Hematopoietic multipotent progenitor cell treated with erythropoietin and hydrocortisone succinate and interleukin-3 and kit ligand, for 6 days (in vitro differentiated cells): Measurements from ENCODE around the gene CAPZA3.
A peak's percentile ranks its signal among the peaks of the same experiment; 100 is the strongest.
"Not testable (repeated sequence)": the region's sequence is repeated elsewhere in the genome, so short reads cannot be mapped to it uniquely, and the experiment has no call there.

Source experiments
- DNase-seq: peaks from one replicate; pipeline ENCODE4 v3.0.0-alpha.2; 2015

Gene CAPZA3, protein sequence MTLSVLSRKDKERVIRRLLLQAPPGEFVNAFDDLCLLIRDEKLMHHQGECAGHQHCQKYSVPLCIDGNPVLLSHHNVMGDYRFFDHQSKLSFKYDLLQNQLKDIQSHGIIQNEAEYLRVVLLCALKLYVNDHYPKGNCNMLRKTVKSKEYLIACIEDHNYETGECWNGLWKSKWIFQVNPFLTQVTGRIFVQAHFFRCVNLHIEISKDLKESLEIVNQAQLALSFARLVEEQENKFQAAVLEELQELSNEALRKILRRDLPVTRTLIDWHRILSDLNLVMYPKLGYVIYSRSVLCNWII

DNA sequence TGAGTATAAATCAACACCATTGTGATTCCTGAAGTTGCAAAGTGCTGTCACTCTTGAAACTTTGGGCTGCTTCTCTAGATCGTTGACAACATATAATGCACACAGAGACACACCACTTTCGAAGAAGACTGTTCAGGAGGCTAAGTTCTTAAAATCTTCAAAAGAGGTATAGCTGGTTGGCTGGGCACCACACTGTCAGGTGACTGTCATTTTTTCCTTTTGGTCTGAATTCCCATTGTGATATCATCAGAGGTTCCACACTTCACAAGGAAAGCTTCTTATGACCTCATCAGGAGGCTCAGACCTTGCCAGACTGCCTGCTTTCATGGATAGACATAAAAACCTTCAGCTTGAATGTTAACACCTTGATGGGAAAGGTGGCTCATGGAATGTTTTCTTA lies at the start of gene CAPZA3, which contains the start of gene PLCZ1:
TSS of gene CAPZA3 (plus strand) at position 301 of the 400 bp plus-strand sequence. CDS start 150 bp downstream, outside the sequence.
TSS of gene PLCZ1 (minus strand) at position 194 of the 400 bp plus-strand sequence. CDS start 641 bp downstream, outside the sequence.
- no peak for DNase-seq

GRCh38 chr12:18689771-18690170 lies 48.1 kb upstream of the CAPZA3 start:
- DNase-seq: no peak

DNA sequence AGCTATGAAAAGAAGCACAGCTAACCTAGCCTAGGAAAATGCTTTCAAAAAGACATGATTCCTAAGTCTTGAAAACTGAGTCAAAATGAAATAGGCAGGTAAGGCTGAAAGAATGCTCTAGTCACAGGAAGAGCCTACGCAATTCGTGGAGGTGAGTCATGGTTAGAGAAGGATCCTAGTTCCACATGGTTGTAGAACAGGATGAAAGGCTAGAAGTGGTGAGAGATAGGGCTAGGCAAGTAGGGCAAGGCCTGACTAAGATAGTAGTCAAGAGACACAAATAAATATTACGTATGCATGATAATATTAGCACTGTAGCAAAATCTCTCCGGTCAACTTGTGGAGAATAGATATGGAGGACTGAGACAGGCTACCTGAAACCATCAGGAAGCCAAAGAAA lies 47.3 kb upstream of the CAPZA3 start:
- DNase-seq: no peak

DNA sequence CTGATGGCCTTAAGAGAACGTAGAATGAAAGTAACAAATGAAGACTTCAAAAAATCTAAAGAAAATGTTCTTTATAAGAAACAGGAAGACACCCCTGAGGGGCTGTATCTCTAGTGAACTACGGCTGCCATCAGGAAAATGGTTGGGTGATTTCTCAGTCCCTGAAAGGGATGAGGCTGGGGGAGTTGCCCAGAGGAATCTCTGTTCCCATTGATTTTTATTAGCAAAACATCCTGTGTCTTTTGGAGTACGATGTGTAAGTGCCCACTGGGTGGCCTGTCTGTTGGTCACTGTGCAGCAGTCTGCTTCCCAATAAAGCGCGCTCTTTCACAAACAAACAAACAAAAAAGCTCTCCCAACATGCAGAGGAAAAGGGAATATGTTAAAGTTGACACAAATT lies 43.9 kb upstream of the CAPZA3 start:
- DNase-seq: not testable (repeated sequence)

DNA sequence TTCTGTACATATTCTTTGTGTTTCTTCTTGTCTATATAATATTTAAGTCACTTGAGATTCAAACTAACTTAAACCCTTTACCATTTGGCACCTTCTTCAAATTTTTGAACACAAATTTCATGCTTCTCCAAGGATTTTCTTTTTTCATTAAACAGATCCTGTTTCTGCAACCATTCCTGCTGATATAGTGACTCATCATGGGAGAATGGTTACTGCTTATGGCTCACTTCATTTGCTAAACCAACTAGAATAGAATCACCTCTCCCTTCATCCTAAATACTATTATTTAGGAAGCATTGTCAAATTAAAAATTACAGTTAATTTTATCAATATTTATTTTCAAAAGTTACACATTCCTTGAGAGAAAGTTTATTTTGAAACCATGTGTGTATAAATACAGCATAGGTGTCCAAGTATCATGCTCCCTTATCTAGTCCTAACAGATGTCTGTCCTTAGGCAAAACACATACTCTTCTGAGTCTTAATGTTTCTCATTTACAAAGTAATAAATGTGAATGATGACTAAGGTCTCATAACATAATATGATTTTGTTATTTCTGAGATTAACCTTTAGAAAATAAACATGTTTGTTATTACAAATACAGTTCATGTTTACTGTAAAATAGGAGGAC lies 40.8 kb upstream of the CAPZA3 start:
- DNase-seq: no peak

- no peak for DNase-seq
Observed at GRCh38 chr12:18700271-18700670, 37.6 kb upstream of the CAPZA3 start.

DNA sequence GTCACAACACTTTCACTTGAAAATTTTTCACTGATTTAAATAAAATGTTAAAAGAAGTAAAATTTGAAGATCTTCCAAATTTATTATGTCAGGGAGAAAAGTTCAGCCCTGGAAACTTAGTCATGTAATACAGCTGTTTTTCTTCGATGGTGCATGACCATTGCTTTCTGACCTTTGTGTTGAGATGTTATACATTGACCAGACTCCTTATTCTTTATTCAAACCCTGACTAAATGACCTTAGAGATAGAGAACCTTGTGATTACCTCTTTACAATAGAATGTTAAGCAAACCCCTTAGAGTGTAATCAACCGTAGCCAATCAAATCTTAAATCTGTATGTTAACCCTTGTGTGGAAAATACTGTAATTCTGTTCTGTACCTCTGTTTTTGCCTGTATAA lies 34.6 kb upstream of the CAPZA3 start:
- no peak for DNase-seq

- DNase-seq: no peak
Observed at GRCh38 chr12:18703911-18704310, 34.0 kb upstream of the CAPZA3 start.

DNA sequence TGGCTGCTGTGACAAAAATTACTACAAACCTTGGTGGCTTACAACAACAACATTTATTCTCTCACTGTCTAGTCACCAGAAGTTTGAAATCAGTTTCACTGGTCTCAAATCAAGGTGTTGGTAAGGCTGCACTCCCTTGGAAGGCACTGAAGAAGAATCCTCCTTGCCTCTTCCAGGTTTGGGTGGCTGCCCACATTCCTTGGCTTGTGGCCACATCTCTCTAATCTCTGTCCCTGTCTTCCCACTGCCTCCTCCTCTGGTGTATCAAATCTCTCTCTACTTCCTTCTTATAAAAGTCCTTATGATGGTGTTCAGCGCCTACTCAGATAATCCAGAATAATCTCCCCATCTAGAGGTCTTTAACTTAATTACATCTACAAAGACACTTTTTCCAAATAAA lies 31.1 kb upstream of the CAPZA3 start:
- DNase-seq: no peak

GRCh38 chr12:18716236-18716635 lies 21.7 kb upstream of the CAPZA3 start:
- DNase-seq: peak; percentile 15

DNA sequence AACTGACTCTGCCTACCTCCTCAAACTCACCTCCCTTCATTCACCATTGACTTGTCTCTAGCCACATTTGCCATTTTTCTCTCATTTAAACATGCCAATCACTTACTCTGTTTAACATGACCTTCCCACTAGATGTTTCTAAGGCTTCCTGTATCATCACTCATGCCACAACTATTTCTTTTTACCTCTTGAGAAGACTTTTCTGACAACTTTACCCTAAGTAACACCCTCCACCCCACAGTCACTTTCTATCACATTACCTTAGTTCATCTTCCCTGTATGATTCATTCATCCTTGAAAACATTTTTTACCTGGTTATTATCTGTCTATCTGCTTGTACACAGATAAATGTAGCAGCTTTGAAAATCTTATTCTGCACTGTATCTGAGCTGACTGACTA lies 19.5 kb upstream of the CAPZA3 start:
- no peak for DNase-seq

- DNase-seq: no peak
Observed at GRCh38 chr12:18719922-18720510, 17.9 kb upstream of the CAPZA3 start.

DNA sequence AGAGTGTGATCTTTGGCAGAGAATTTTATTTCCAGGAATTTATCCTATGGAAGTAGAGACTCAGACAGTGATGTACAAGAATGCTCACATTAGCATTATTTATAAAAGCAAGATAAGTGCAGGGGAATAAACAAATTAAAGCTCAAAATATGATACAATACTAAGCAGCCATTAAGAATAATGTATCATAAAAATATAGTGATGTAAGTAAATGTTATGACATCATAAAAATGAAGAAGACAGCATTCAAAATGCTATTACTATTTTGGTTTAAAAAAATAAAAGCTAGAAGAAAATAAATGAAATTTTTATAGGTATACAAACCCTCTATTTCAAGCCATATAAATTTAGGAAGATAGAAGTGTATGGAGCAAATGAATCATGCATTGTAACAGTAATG lies 17.2 kb upstream of the CAPZA3 start:
- DNase-seq: no peak

DNA sequence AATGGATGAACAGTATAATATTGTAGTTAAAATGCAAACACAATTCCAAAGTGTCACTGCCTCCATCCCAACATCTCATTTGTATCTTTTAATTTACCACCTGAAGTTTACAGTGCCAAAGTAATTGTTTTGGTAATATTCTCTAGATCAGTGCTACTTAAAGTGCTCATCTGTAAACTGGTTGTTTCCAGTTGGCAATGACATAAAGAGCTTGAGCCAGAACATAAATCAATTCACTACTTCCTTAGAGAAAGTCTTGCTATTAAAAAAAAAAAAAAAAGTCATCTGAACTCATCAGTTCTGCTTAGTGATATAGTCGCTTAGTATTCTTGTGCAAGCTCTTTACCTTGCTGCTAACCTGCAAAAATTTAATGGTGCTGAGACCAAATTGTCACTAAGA lies 16.5 kb upstream of the CAPZA3 start:
- DNase-seq: no peak

DNA sequence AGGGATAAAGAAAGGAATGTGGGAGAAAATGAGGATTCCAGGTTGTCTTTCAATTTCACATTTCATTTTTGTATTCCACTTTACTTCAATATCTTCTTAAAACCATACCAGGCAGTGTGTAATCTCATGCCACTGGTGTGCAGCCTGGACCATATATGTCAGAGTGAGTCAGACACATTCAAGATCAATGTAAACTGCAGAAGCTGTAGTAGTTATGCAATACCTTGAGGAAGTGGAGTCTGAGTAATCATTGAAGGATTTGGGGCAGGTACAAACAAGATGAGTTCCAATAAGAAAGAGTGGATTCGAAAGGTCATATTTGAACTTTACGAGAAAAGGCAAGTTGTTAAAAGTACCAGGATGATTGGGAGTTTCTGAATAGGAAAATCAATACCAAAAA lies 14.2 kb upstream of the CAPZA3 start:
- no peak for DNase-seq

- DNase-seq: no peak
Observed at GRCh38 chr12:18731156-18731555, 6.8 kb upstream of the CAPZA3 start.

DNA sequence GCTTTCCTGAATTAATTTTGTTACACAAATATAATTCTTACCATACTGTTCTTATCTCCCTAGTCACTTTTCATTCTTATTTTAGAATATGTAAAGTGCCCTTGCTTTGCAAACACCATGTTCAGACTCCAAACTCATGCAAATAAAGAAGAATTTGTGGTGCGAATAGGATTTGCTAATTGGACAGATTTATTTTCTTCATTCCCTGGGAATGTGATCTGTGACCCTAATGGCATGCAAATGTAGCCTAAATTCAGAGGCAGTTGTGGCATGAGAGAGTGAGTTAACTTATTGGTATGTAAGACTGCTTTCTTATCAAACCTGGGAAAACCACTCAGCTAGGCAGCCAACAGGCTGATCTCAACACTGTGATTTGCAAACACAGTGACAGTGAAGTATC lies 10.0 kb downstream of the CAPZA3 start:
- DNase-seq: no peak

GRCh38 chr12:18749386-18749957 lies 11.6 kb downstream of the CAPZA3 start:
- no peak for DNase-seq

DNA sequence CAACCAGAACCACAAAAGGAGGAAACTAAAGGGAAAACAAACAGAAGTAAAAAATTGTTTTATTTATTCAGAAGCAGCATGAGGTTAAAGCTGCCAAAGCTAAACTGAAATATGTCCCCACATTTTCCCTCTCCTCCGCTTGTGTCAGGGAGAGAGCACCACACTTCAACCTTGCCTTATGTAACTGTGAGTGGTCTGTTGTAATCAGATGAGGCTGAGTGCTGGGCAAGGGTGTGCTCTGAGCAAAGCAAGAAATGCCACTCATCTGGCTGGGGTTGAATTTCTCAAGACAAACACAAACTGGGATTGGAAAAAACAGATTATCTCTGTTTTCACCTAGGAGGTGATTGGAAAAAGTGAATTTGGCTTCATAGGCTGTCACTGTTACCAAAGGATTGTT lies 12.2 kb downstream of the CAPZA3 start:
- DNase-seq: no peak

DNA sequence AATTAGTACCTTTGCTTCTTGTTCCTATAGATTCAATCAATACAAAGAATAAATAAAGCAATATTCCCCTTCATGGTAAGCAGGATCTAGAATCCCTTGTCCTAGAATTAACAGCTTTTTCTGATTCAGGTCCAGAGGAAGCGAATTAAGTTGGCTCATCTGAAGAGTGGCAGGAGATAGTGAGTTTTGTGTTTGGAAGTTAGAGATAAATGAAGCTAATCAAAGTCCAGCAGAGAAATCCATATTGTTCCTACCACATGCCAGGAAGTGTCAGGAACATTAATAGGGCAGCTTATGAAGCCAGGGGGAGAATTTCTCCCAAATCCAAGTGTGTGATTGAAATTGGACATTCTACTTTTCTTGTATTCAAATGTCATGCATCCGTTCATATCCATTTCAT lies 13.9 kb downstream of the CAPZA3 start:
- no peak for DNase-seq

DNA sequence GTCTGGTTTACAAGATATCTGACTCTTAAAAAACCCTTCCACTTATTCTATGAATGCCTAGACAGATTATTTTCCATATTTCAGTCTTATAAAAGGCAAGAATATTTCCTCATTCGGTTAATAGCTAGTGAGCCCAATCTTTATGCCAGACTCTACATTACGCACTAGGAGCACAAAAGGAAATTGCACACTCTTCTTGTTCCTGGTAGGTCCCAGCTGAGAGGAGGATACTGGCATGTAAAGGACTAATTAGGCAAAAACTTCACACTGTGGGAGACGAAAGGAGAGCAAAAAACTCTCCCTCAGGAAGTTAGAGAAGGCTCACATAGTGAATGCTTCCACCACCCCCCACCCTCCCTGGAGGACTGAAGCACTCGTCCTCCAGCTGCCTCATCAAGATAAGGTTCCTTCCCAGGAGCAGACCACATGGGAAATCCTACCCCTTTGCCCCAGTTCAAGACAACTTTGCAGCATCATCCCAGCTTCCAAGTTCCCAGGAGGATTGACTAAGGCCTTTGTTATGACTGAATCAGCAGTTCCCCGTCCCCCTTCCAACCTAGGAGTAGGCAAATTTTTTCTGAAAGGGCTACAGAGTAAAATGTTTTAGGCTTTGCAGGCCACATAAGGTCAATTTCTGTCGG lies 14.5 kb downstream of the CAPZA3 start:
- peak; percentile 20 for DNase-seq

GRCh38 chr12:18752947-18753346 lies 15.0 kb downstream of the CAPZA3 start:
- no peak for DNase-seq

GRCh38 chr12:18753481-18754123 lies 15.7 kb downstream of the CAPZA3 start:
- no peak for DNase-seq
